GM21367 (cell line): ENCODE results near the gene CNPY3.
"Not testable (repeated sequence)": the region's sequence is repeated elsewhere in the genome, so short reads cannot be mapped to it uniquely, and the experiment has no call there.

Source experiments
- ATAC-seq: cut with Tn5 transposase; IDR thresholded peaks from one replicate; pipeline ENCODE4 v1.9.1; 2021; ENCODE audit not compliant: unreplicated experiment

Gene CNPY3

DNA sequence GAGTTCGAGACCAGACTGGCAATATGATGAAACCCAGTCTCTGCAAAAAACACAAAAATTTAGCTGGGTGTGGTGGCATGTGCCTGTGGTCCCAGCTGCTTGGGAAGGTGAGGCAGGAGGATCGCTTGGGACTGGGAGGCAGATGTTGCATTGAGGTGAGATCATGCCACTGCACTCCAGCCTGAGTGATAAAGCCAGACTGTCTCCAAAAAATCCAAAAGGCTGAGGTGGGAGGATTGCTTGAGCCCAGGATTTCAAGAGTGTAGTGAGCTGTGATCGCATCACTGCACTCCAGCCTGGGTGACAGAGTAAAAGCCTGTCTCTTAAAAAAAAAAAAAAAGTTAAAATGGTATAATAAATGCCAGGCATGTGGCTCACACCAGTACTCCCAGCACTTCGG is 14.7 kb upstream of the CNPY3 start:
- ATAC-seq = no peak

DNA sequence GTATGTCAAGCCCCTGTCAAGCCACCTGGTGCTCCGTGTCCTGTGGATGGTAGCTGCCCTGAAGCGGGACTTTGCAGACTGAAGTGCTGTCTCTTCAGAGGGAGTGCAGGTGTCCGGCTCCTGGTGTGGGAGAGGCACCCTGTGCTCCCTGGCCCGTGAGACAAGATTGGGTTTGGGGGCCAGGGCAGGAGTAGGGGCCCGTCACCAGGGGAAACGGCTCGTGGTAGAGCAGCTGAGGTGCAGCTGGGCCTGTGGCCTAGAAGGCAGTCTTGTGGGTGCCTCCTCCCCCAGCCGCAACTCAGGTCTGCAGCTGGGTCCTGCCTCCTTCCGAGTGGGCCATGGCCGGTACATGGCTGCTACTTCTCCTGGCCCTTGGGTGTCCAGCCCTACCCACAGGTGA is 13.5 kb upstream of the CNPY3 start, which contains the start of gene PTCRA:
TSS of gene PTCRA (plus strand) at position 322 of the 400 bp plus-strand sequence. CDS start at position 339, 17 bp downstream.
- ATAC-seq = no peak

DNA sequence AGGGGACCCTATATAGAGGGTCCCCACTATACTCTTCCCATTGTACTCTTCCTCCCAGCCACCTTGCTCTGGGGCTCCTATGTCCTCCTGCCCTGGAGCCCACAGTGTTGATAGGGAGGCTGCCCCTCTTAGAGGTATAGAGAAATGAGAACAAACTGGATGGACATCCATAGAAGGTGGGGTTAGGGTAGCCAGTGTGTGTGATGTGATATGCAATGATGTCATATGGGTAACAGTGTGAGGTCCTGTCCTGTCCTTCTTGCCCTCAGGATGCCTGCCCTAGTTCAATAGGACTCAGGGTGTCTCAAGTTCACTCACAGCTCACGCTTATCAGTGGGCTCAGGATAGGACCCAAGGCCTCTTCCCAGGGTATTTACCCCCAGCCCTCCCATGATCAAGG is 13.0 kb upstream of the CNPY3 start:
- ATAC-seq = no peak

DNA sequence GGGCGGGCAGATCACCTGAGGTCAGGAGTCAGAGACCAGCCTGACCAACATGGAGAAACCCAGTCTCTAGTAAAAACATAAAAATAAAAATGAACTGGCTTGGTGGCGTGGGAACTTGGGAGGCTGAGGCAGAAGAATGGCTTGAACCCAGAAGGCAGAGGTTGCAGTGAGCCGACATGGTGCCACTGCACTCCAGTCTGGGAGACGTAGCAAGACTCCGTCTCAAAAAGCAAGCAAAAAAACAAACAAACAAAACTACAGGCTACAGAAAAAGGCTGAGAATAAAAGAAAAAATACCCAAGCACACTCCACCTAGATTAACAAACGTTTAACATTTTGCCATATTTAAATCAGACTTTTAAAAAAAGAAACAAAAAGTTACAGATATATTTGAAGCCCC is 7.5 kb upstream of the CNPY3 start:
- no peak for ATAC-seq

DNA sequence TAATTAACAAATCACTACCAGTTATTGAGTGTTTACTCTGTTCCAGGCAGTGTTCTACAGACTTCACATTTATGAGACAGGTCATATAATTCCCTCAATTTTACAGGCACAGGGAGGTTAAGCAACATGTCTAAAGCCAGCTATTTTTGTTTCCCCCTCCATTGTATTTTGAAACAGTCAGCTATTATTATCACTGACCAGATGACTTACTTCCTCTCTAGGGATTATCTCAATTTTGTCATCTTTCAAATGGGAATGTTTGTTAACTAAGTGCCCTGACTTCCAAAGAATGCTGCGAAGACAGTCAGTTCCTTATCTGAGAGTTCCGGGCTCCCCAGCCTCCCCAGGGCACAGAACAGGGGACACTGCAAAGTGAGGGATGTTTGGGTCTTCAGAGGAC is 5.6 kb upstream of the CNPY3 start:
- ATAC-seq = no peak

DNA sequence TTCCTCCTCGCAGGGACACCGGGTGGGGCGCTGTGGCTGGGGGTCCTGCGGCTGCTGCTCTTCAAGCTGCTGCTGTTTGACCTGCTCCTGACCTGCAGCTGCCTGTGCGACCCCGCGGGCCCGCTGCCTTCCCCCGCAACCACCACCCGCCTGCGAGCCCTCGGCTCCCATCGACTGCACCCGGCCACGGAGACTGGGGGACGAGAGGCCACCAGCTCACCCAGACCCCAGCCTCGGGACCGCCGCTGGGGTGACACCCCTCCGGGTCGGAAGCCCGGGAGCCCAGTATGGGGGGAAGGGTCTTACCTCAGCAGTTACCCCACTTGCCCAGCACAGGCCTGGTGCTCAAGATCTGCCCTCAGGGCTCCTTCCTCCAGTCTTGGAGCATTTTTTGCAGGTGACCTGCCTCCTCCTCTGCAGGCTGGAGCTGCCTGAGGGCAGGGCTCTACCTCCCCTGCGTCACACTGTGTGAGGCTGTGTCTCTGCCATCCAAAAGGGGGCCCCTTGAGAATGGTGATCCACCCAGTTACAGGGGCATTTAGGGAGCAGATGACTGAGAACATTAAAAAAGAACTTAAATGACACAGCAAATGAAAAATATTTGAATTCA is 3.9 kb upstream of the CNPY3 start:
- no peak for ATAC-seq

DNA sequence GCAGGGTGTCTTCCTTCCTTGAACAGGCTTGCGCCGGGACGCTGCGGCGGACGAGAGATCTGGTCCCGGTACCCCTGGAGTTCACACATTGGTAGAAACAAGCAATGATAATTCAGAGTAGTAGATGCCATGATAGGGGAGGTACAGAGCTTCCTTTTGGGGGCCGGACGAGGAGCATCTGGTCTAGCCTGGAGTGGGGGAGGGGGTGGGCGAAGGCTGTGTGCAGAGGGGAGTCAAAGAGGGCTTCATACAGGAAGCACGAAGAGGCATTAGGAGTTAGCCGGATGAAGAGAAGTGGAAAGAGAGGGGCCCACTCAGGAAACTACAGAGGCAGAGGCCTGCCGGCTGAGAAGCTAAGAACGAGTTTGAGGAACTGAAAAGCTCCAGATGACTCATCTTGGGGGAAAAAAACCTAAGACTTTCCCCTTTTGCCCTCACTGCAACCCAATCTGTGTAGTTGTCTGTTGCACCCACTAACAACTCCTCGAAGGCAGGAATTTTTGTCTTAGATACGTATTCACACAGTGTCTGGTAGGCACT is 611 bp downstream of the CNPY3 start:
- peak; percentile 46 for ATAC-seq

DNA sequence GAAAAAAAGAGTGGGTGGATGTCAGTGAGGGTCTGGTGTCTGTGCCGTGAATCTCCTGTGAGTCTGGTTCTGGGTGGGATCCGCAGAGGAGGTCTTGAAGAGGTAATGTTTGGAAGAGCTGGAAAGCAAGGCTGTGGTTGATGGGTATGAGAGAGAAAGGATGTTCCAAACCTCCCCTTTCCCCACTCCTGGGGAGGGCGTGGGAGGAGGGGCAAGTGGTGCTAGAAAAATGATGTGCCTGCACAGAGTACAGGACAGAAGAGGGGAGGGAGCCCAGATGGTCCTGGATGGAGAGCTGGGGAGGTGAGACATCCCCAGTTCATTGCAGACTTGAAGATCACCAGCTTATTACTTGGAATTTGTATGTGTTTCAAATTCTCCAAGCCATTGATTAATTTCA is 3.1 kb downstream of the CNPY3 start:
- ATAC-seq = no peak

DNA sequence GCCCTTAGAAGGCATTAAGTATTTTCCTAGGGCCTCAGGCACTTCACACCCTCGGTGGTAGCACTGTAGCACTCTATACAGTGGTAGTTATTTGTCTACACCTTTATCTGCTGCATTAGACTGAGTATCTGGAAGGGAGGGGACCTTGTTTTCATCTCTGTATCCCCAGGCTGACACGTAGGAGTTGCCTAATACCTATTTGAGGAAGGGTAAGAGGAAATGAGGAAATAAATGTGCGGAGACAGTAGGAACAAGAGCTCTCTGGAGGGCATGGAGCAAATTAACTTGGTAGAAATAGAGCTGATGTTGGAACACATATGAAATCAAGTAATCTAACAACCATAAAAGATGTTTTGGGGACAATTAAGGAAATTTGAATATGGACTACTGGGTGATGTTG is 3.9 kb downstream of the CNPY3 start:
- ATAC-seq = no peak

DNA sequence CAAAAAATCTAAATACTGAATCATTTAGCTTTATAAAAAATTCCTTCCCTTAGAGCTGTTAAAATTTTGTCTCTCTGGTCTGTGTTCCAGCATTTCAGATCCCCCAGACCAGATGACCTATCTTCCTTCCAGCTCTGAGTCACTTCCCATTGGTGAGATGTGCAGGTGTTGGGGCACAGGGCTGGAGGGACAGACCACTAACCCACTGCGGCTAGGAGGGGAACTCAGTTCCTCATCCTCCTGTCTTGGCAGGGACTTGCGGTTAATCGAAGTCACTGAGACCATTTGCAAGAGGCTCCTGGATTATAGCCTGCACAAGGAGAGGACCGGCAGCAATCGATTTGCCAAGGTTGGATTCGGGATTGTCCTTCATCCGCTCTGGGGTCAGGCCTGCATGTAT is 6.0 kb downstream of the CNPY3 start:
- ATAC-seq = no peak

DNA sequence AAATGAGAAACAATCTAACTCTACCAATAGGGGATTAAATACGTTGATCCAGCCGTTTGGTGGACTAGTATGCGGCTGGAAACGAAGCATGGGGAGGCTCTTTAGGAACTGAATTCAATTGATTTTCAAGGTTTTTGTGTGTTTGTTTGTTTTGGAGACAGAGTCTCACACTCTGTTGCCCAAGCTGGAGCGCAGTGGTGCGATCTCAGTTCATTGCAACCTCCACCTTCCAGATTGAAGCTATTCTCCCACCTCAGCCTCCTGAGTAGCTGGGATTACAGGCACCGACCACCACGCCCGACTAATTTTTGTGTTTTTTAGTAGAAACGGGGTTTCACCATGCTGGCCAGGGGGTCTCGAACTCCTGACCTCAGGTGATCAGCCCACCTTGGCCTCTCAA is 7.1 kb downstream of the CNPY3 start:
- no peak for ATAC-seq

DNA sequence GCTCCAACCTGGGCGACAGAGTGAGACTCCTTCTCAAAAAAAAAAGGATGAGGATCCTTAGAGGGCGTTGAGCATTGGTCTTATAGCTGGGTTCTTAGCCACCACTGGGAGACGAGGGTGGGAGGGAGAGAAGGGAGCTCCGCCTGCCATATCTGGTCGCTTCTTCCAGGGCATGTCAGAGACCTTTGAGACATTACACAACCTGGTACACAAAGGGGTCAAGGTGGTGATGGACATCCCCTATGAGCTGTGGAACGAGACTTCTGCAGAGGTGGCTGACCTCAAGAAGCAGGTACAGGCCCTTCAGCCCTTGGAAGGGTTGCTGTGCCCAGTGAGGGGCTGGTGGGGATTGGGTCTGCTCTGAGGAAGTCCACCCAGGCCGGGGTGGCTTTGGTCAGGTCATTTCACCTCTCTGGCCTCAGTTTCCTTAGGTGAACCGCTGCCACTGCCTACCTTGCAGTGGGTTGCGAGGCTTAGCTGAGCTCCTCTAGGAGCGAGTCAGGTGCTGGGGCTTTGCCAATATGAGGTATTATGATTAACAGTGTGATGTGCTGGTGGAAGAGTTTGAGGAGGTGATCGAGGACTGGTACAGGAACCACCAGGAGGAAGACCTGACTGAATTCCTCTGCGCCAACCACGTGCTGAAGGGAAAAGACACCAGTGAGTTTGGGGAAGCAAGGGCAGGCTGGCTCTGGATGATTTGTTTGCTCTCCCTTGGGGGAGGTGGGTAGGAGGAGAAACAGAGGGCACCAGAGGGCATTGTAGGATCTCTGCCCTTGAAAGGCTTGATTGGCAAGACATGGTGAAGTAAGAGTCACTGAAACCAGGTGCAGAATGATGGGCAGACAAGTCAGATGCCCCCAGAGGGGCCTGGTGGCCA is 8.5 kb downstream of the CNPY3 start:
- ATAC-seq = no peak

DNA sequence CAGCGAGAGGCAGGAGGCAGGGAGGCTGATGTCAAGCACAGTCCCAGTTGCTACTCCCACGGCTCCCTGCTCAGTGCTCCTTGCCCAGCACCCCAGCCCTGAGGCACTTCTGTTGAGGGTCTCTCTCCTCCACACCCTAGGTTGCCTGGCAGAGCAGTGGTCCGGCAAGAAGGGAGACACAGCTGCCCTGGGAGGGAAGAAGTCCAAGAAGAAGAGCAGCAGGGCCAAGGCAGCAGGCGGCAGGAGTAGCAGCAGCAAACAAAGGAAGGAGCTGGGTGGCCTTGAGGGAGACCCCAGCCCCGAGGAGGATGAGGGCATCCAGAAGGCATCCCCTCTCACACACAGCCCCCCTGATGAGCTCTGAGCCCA is 9.1 kb downstream of the CNPY3 start:
- ATAC-seq = no peak

DNA sequence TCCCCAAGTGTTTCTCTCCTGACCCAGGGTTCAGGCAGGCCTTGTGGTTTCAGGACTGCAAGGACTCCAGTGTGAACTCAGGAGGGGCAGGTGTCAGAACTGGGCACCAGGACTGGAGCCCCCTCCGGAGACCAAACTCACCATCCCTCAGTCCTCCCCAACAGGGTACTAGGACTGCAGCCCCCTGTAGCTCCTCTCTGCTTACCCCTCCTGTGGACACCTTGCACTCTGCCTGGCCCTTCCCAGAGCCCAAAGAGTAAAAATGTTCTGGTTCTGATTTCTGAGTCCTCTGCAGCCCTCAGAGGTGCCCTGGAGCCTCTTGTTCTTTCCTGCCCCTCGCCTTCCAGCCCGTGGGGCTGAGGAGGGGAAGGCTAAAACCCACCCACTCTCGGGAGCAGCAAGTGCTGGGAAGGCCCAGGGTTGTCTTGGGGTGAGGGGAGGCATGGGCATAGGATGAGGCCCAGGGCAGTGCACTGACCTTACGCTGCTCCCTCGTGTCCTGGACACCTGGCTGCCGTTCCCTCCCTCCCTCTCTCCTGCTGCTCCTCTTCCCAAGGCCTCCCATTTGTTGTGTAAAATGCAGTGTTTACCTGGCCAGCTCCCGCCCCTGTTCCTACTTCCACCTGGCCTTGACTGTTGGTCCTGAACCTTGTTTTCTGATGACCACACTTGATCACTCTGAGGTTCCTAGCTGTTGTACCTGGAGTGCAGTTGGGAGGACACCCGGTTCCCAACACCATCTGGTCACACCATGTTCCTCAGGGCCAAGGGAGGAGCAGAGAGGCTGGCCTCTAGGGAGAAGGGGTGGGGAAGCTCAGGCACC is 9.9 kb downstream of the CNPY3 start:
- no peak for ATAC-seq

DNA sequence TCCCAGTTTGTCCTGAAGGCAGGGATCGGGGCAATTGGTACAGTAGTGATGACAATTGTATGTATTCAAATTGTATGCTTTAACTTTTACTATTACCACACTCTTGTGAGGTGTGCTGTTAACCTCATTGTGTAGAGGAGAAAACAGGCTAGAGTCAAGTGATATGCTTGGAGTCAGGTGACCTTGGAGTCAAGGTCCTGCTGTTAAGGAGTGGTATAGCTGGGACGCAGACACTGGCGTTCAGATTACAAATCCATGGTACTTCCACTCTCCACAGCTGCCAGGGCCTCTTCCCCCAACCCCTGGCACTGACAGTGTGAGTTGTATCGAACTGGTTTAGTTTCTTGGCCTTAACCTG is 10.5 kb downstream of the CNPY3 start:
- ATAC-seq = no peak

DNA sequence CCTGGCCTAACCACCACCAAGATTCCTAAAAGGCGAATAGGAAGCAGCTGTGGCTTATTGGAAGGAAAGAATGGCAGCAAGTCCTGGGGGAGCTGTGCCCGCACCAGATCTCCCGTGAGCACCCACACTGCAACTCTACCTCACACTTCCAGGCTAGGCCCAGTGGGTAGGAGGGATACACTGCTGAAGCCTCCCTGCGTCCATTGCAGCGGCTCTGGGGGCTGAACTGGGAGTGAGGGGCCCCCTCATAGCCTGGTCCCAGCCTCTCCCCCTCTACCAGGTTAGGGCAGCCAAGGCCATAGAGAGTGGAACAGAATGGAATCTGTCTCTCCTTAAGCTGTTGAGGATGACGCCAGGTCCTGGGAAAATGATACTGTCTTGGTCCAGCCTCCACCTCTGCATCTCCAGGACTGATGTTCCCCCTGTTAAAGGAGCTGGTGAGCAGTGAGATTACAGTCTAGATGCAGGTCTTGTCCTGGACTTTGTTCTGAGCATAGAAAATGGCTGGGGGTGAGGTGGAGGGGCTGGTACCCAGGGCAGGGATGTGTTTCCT is 11.3 kb downstream of the CNPY3 start:
- ATAC-seq = no peak

DNA sequence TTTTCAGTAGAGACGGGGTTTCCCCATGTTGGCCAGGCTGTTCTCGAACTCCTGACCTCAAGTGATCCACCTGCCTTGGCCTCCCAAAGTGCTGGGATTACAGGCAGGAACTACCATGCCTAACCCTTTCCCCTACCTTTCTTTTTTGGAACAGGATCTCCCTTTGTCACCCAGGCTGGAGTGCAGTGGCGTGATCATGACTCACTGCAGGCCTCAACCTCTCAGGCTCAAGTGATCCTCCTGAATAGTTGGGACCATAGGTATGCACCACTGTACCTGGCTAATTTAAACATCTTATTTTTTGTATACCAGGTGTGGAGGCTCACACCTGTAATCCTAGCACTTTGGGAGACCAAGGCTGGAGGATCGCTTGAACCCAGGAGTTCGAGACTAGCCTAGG is 12.1 kb downstream of the CNPY3 start:
- not testable (repeated sequence) for ATAC-seq

DNA sequence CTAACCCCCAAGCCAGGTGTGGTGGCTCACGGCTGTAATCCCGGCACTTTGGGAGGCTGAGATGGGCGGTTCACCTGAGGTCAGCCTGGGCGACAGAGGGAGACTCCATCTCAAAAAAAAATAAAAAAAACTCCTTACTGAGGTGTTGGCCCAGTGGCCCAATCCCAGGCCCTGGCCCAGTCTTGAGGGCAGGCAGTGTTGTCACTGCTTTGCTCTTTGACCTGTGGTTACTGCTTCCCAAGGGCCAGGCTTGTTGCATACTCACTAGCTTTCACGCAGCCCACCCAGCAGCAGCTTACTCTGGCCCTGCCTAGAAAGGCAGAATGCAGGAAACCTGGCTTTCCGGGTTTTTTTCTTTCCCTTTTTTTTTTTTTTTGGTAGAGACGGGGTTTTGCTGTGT is 13.2 kb downstream of the CNPY3 start:
- no peak for ATAC-seq

DNA sequence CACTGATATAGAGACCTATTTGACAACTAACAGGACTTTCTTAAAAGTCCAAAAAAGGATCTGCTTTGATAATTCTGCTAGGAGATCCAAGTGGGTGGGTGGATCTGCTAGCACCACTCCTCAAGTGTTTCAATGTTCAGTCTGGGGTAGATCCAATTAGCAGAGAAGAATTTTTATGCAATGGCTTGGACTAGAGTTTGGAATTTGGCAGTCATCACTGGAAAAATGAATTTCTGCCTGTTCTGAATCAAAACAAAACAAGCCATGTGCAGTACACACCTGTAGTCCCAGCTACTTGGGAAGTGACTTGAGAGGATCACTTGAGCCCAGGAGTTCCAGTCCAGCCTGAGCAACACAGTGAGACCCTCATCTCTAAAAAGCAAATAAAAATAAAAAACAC is 18.7 kb downstream of the CNPY3 start:
- no peak for ATAC-seq

DNA sequence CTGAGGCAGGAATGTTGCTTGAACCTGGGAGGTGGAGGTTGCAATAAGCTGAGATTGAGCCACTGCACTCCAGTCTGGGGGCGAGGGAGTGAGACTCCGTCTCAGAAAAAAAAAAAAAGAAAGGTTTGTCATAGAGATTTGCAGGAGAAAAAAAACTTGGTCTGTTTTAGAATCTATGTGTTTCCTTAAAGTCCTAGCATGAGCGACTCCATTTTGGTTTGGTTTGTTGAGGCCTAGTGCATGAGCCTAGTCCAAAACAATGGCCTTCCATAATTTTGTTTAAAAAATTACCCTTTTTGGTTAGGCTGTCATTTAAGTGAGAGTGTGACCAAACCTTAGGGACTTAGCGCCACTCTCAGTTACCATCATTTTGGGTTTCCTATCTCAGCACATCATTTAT is 23.1 kb downstream of the CNPY3 start:
- ATAC-seq = no peak

DNA sequence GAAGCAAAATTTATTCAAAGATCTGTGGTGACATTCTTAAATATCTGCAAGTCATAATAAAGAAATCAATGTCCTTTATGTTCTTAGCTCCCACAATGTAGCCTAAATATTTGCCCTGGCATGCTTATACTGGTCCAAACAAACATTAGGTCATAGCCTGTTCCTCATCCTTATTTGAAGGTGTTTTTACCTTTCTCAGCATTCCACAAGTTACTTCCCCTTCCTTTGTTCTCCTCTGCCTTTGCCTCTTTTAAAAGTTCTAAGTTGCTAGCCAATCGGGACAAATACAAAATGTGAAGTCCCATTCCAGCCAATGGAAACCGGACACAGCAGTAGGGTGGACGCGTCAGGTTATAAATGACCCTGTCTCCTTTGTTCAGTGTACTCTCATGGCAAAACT is 25.1 kb downstream of the CNPY3 start:
- ATAC-seq = not testable (repeated sequence)
